GM21619 (cell line): ENCODE measurements around the gene OTOF.

Experiments
- ATAC-seq: cut with Tn5 transposase; IDR thresholded peaks from one replicate; pipeline ENCODE4 v1.9.1; 2021; ENCODE audit not compliant: unreplicated experiment

Gene OTOF

GRCh38 chr2:26454561-26455001 is 23.3 kb downstream of the OTOF start:
- no peak for ATAC-seq

- no peak for ATAC-seq
These were observed 24.2 kb downstream of the OTOF start for GRCh38 chr2:26453421-26454329.

- ATAC-seq: no peak
These were observed 26.2 kb downstream of the OTOF start for GRCh38 chr2:26451700-26452099.

- no peak for ATAC-seq
These were observed 27.8 kb downstream of the OTOF start for GRCh38 chr2:26450031-26450635.

GRCh38 chr2:26449278-26450030 is 28.5 kb downstream of the OTOF start:
- ATAC-seq: no peak

GRCh38 chr2:26448651-26449050 is 29.3 kb downstream of the OTOF start:
- no peak for ATAC-seq

GRCh38 chr2:26444236-26444635 is 33.7 kb downstream of the OTOF start:
- ATAC-seq: no peak

GRCh38 chr2:26442707-26443106 is 35.2 kb downstream of the OTOF start:
- ATAC-seq: no peak

- ATAC-seq: no peak
These were observed 35.6 kb downstream of the OTOF start for GRCh38 chr2:26442301-26442700.

- no peak for ATAC-seq
These were observed 39.0 kb downstream of the OTOF start for GRCh38 chr2:26438926-26439325.

- ATAC-seq: no peak
These were observed 39.4 kb downstream of the OTOF start for GRCh38 chr2:26438526-26438925.

GRCh38 chr2:26435106-26435505 is 42.8 kb downstream of the OTOF start:
- ATAC-seq: no peak

GRCh38 chr2:26432859-26433258 is 45.1 kb downstream of the OTOF start:
- ATAC-seq: no peak

GRCh38 chr2:26432363-26432762 is 45.6 kb downstream of the OTOF start:
- no peak for ATAC-seq

- ATAC-seq: no peak
These were observed 47.1 kb downstream of the OTOF start for GRCh38 chr2:26430826-26431225.

- ATAC-seq: no peak
These were observed 47.9 kb downstream of the OTOF start for GRCh38 chr2:26429779-26430578.

GRCh38 chr2:26428846-26429245 is 49.1 kb downstream of the OTOF start:
- no peak for ATAC-seq

- no peak for ATAC-seq
These were observed 53.7 kb downstream of the OTOF start for GRCh38 chr2:26424221-26424620.

GRCh38 chr2:26423750-26424149 is 54.2 kb downstream of the OTOF start:
- no peak for ATAC-seq

- ATAC-seq: no peak
These were observed 54.8 kb downstream of the OTOF start for GRCh38 chr2:26422947-26423629.
